T follicular helper cell (primary cell): ENCODE measurements around the gene TAS2R41.
"Not testable (repeated sequence)": the region's sequence is repeated elsewhere in the genome, so short reads cannot be mapped to it uniquely, and the experiment has no call there.

Source experiments
- DNase-seq: peaks from one replicate; pipeline ENCODE4 v3.0.0-alpha.2; 2020; ENCODE audit warnings: low read depth

Gene TAS2R41

DNA sequence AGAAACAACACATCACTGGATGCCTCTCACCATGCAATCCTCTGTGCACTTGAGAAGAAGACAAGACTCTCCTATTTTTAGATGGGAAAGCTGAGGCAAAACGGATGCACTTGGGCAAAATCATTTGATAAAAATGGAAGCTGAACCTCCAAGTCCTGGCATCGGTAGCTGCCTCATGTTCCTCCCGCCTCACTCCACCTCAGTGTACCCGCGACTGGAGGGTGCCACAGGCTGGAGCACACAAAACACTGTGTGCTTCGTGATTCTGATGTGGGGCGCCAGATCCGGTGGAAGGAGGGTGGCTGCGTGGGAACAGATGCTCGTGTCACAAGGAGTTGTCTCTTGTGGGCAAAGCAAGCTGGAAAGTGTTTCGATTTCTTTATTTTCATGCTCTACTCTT is 41.3 kb downstream of the TAS2R41 start:
- DNase-seq, result no peak

- no peak for DNase-seq
Observed at GRCh38 chr7:143519411-143520131, 41.9 kb downstream of the TAS2R41 start.

DNA sequence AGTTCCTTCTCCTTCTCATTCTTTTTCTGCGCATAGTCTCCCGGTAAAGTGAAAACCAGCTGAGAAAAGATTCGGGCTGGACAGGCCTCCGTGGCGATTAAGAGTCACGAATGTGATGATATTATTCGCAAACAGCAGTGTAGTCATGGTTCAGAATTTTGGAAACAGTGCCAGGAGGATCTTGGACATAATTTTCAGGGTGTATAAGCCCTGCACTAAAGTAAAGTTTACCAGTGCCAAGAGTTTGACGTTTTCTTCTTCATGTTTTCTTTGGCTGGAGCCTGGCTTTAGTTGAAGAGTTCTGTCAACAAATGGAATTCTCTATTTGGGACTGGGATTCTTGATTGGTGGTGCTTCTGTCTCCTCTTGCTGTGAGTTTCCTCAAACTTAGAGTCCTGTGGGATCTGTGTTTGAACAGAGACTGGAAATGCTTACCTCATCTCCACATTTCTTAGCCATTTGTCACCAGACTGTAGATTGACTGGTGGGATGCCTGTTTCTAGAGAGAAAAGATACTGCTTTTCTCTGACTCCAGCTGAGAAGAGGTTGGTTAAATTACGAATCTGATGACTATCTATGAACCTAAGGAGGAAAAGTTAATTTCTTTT is 44.7 kb downstream of the TAS2R41 start:
- not testable (repeated sequence) for DNase-seq
